NCI-H510A (cell line): ENCODE data around the gene ASPHD2.
A peak's percentile ranks its signal among the peaks of the same experiment; 100 is the strongest.
"Not testable (repeated sequence)": the region's sequence is repeated elsewhere in the genome, so short reads cannot be mapped to it uniquely, and the experiment has no call there.

Experiments
- DNase-seq: peaks from one replicate; lab custom pipeline; 2025; lab: John Stamatoyannopoulos, UW

The ASPHD2 gene, protein sequence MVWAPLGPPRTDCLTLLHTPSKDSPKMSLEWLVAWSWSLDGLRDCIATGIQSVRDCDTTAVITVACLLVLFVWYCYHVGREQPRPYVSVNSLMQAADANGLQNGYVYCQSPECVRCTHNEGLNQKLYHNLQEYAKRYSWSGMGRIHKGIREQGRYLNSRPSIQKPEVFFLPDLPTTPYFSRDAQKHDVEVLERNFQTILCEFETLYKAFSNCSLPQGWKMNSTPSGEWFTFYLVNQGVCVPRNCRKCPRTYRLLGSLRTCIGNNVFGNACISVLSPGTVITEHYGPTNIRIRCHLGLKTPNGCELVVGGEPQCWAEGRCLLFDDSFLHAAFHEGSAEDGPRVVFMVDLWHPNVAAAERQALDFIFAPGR

GRCh38 chr22:26428515-26429457 is at the start of gene ASPHD2:
Gene ASPHD2, plus strand, starts transcription at chr22:26429260. Its CDS starts 4,356 bp downstream, at chr22:26433616.
- peak; percentile 40 for DNase-seq

DNA sequence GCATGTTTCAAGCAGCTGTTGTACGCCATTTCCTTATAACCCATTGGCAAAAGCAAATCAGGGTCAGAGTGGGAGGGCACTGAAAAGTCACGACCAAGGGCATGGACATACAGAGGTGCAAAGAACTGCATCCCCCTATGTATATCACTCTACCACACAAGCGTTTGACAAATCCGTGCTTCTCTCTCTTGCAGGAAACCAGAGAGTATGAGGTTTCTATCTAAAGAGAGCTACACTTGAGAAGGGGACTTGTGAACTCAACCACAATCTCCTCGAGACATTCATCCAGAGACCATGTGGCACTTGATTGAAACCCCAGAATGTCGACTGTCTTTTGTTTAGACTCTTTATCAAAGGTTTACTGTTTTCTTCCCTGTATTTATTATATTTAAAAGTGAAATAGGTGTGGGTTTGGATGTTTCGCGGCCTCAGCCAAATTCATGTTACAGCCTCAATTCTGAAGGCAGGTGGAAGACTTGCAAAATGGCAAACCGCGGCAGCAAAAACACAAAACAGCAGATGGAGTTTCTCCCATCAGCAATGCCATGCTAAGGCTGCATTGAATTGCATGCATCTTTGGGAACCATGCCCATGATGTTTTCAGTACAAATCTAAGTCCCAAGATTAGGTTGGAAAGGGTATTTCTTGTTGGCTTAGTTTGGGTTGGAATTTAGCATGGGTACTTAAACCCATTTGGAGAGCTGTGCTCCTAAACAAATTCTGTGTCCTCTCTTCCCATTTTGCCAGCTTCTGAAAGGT is 48.8 kb upstream of the ASPHD2 start:
- DNase-seq: no peak

- DNase-seq: no peak
These were observed 46.3 kb upstream of the ASPHD2 start for GRCh38 chr22:26382782-26383181.

GRCh38 chr22:26383968-26384556 is 45.0 kb upstream of the ASPHD2 start:
- no peak for DNase-seq

DNA sequence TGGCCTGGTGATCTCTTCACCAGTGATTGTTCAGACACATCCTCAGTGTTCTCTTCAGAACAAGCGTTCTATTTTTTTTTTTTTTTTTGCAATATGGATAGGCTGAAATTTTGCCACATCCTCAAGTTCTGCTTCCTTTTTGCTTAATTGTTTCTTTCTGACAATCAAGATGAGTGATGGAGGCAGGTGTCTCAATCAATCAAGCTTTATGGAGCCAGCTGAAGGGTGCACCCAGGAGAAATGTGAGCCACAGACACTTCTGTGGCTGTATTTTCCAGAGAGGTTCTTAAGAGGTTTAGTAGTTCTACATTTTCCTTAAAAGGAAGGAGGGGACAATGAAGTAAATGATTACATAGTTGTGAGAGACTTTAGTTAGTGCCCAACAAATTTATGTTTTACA is 43.9 kb upstream of the ASPHD2 start:
- no peak for DNase-seq

DNA sequence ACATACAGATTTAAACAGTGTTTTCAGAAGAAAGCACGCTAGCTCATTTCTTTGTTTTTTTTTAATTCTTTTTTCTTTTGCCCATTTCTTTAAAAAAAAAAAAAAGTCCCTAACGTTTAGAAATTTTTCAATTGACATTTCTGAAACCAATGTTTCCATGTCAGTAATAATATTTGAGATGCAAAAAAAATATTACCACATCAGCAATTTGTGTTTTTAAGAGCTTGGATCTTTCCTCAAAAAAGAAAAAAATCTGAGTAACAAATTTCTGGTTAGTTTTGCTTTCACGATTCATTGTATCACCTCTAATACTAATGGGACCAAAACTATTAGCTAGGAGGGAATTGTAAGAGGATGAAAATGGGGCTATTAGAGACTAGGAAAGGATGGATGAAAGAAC is 39.9 kb upstream of the ASPHD2 start:
- no peak for DNase-seq

- DNase-seq: no peak
These were observed 38.0 kb upstream of the ASPHD2 start for GRCh38 chr22:26391091-26391490.

DNA sequence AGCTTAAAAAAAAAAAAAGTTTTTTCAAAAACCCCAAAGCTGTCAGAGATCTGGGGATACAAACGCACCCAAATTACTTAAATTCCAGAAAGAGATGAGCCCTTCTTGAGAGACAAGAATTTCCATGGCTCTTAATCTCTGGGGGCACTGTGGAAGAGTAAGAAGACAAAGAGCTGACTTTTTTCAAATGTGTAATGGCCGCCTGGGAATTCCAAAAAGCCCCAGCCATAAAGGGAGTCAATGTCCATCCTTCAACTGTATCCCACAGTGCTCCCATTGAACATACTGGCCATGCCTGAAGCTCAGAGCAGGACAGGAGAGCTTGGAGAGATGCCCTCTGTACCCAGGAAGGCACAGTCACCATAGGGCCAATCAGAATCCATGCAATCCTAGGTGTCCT is 37.4 kb upstream of the ASPHD2 start:
- DNase-seq: no peak

DNA sequence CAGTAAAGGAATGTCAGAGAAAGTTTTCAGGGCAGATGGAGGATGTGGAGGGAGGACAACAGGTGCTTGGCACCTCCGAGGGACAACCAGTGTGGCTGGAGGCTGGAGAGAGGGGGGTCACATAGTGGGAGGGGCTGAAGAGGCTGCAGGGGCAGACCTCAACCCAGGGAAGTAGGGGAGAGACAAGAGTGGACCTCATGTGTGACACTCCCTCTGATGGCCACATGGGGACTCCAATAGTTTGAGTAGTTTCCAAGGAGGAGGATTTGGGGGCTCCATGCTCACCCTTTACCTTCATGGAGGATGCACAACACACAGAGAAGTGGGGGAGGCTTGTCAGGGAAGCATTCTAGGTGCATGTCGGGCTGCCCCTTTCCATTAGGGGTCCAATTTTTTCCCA is 35.1 kb upstream of the ASPHD2 start:
- DNase-seq: no peak

GRCh38 chr22:26394777-26395176 is 34.3 kb upstream of the ASPHD2 start:
- DNase-seq: no peak

GRCh38 chr22:26395926-26396325 is 33.1 kb upstream of the ASPHD2 start:
- no peak for DNase-seq

DNA sequence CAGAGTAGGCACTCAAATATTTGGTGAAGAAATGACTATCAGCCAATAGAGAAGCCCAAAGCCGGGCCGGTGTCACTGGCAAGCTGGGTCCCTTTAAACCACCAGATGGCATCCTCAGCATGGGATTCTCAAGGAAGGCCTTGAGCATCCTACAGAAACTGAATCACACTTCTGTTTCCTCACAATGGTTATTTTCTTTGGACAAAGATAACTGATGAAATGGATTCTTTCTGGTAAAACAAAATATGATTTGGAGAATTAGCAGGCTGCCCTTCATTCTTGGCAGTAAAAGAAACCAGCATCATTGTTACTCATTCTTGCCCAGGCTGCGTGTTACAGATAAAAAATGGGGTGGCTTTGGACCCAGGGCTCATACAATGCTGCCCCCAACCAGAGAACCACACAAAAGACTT is 30.3 kb upstream of the ASPHD2 start:
- no peak for DNase-seq

- DNase-seq: no peak
These were observed 29.8 kb upstream of the ASPHD2 start for GRCh38 chr22:26399289-26399688.

DNA sequence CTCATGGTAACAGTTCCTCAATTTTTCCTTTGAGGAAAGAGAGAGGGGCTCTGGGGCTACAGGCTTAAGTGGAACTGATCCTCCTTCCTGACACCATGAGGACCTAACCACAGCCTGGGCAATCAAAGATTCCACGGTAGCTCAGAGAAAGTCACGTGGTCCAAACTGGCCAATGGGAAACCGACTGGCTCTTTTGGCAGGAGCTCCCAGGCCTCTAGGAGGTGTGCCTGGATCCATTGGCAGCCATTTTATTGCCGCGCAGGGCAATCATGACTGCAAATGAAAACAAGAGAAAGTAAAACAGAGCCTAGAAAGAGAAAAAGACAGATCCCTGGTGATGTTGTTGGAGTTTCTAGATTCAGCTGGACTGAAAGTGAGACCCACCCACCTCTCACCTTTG is 27.3 kb upstream of the ASPHD2 start:
- no peak for DNase-seq

GRCh38 chr22:26404851-26405421 is 24.1 kb upstream of the ASPHD2 start:
- DNase-seq: no peak

DNA sequence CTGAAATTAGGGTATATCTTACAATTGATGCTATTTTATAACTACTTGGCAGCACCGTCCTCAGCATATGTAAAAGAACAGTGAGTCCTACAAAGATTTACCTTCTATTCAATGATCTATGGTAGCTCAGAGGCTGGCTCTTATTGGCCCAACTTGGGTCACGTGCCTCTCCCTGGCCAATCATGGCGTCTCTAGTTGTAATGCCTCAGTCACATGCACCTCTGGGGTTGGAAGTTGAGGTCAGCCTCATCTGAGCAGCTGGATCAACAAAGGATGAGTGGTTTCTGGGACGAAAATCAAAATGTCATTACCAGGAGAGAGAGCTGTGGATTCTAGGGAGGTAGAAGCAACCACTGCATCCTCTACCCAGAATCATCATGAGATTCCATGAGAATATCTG is 22.9 kb upstream of the ASPHD2 start:
- DNase-seq: peak; percentile 47

DNA sequence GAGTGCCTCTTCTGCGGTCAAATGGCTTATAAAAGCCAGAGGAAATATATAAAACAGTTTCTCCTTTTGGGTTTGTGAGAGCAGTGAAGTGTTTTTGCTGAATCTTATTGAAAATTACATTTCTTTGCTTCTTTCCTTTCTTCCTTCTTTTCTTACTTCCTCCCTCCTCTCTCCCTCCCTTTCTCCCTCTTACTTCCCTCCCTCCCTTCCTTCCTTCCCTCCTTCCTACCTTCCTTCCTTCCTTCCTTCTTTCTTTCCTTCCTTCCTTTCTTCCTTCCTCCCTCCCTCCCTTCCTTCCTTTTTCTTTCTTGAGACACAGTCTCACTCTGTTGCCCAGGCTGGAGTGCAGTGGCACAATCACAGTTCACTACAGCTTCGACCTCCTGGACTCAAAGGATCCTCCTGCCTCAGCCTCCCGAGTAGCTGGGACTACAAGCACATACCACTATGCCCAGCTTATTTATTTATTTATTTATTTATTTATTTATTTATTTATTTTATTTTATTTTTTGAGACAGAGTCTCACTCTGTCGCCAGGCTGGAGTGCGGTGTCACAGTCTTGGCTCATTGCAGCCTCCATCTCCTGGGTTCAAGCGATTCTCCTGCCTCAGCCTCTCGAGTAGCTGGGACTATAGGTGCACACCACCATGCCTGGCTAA is 20.4 kb upstream of the ASPHD2 start:
- not testable (repeated sequence) for DNase-seq

DNA sequence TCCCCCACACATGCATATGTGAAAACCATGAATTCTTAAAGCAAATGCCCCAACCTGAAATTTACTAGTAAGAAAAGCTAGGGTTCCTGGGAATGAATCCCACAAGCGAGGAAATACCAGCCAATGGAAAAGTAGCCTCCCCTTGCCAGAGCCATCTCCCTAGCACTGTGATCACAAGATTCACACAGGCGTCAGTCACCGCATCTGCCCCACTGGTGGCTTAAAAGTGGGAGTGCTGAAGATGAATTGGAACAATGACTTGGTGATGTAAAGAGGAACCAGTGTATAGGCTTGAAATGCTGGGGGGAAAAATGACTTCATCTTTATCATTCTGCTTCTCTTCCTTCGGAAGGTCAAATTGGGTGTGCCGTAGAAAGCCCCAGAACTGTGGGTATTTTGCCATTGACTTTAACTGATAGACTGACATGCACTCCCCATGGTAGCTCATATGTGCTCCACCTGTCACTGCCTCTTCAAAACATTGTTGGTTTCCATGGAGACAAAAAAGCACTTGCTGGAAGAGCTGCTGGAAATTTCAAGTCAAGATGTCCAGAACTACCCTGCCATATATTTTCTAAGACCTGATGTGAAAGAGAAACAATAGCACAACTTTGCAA is 19.2 kb upstream of the ASPHD2 start:
- DNase-seq: no peak

DNA sequence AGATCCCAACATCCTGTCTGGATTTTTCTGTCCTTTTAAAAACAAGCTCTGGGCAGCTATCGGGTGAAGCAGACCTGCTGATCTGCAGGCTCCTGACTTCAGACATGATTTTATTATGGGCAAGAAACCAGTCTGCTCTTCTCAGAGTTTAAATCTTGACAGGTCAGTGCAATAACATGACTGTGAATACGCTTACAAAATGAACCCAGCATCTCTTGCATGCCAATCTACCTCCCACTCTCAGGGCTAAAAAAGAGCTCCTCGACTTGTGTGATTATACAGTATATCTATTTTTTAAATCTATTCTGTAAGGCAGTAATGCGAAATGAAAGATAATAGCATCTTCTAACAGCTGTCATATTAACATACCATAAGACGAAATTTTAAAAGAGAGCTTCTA is 18.7 kb upstream of the ASPHD2 start:
- DNase-seq: no peak

- DNase-seq: no peak
These were observed 14.7 kb upstream of the ASPHD2 start for GRCh38 chr22:26414347-26414746.

DNA sequence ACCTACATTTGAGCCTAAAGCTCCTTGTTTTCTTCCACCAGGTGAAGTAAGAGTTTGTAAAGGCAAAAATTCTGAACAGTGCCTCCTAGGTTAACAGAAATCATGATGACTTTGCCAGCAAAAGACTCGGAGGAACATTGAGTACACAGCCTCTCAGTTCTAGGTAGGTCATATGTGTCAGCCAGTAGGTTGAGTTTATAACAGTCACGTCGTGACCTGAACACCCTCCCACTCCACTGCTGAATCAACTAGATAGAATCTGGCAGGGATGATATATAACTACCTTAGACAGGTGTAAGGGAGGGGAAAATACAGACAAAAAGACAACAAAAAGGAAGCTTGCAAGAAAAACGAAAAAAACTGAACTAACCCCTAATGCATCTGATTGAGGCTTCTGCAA is 12.8 kb upstream of the ASPHD2 start:
- no peak for DNase-seq
